ENCODE results near the gene FAM107B.

DNA sequence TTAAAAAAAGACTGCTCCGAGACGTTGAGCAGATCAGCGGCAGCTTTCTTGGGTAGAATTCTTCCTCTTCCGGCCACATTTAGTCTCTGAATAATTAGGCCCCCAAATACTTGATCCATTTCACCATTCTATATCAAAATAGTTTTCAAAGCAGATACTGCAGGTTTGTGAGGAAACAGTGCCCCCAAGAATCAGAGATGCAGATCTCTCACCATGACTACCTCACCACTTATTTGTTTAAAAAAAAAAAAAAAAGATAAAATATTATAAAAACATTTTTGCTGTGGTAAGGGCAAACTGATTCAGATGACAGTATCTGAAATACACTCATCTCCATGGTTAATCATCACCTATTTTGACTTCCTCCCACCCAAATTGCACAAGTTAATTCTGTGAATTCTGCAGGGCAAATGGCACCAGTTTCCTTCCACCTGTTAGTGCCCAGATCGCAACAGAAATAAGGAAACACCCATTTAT, 210.4 kb downstream of the FAM107B start:
- no peak for TF ChIP-seq CTCF (conservative IDR thresholded peaks at IDR 0.05; ENCODE audit: low read depth, low read length)
- no peak for TF ChIP-seq EZH2 (IDR thresholded peaks at IDR 0.05; ENCODE audit: borderline replicate concordance, low read depth, low read length, poor library complexity, severe bottlenecking)
